ENCODE results near the gene ABCG2. TPM values are rescaled to one million over a fixed set of nuclear protein-coding genes. Genes with fewer than 3 reads are reported as not detected.

ABCG2 gene
- total RNA-seq, 1 experiment from 2014 or later = 0.12 TPM

- intact Hi-C loops (cut with micrococcal nuclease) = no loop called here
- Mint-ChIP-seq H3K27ac (ENCODE audit: low read depth, unreplicated experiment) (no peak overlapping the region), H3K9me3 (ENCODE audit: unreplicated experiment) (no peaks in the 10 kb centered on the region), H3K36me3 (ENCODE audit: insufficient read depth, unreplicated experiment) (no peaks in the 10 kb centered on the region), H3K4me3 (ENCODE audit: unreplicated experiment) (no peak overlapping the region), H3K27me3 (ENCODE audit: insufficient read depth, unreplicated experiment) (no peaks in the 10 kb centered on the region), H3K4me1 (ENCODE audit: insufficient read depth, unreplicated experiment) (no peaks in the 10 kb centered on the region)
- CTCF ChIA-PET = no interaction called here
- no TSS peak for BruUV-seq (replicated peaks)
- no peak for TF ChIP-seq CTCF (IDR thresholded peaks at IDR 0.05; ENCODE audit: unreplicated experiment)
- DNase-seq (ENCODE audit: unreplicated experiment) = no peak
- POLR2A ChIA-PET = no interaction called here
Observed at GRCh38 chr4:88093874-88094273, 64.6 kb downstream of the ABCG2 start.

GRCh38 chr4:88091378-88091777 lies 67.1 kb downstream of the ABCG2 start:
- Mint-ChIP-seq H3K4me3 (ENCODE audit: unreplicated experiment) (no peak overlapping the region), H3K27ac (ENCODE audit: low read depth, unreplicated experiment) (no peak overlapping the region), H3K36me3 (ENCODE audit: insufficient read depth, unreplicated experiment) (no peaks in the 10 kb centered on the region), H3K4me1 (ENCODE audit: insufficient read depth, unreplicated experiment) (no peaks in the 10 kb centered on the region), H3K9me3 (ENCODE audit: unreplicated experiment) (no peaks in the 10 kb centered on the region), H3K27me3 (ENCODE audit: insufficient read depth, unreplicated experiment) (no peaks in the 10 kb centered on the region)
- no peak for DNase-seq (ENCODE audit: unreplicated experiment)
- CTCF ChIA-PET = no interaction called here
- no peak for TF ChIP-seq CTCF (IDR thresholded peaks at IDR 0.05; ENCODE audit: unreplicated experiment)
- BruUV-seq (replicated peaks) = no TSS peak
- intact Hi-C loops (cut with micrococcal nuclease) = no loop called here
- POLR2A ChIA-PET = interaction anchor here (1.0 kb wide), 1 partner anchor 22 kb away, joined by 6 read pairs; no protein-coding TSS in a partner anchor

- TF ChIP-seq CTCF (IDR thresholded peaks at IDR 0.05; ENCODE audit: unreplicated experiment) = no peak
- no TSS peak for BruUV-seq (replicated peaks)
- CTCF ChIA-PET = no interaction called here
- Mint-ChIP-seq H3K9me3 (ENCODE audit: unreplicated experiment) (no peaks in the 10 kb centered on the region), H3K27me3 (ENCODE audit: insufficient read depth, unreplicated experiment) (no peaks in the 10 kb centered on the region), H3K36me3 (ENCODE audit: insufficient read depth, unreplicated experiment) (no peaks in the 10 kb centered on the region), H3K27ac (ENCODE audit: low read depth, unreplicated experiment) (no peak overlapping the region), H3K4me3 (ENCODE audit: unreplicated experiment) (no peak overlapping the region), H3K4me1 (ENCODE audit: insufficient read depth, unreplicated experiment) (no peaks in the 10 kb centered on the region)
- no peak for DNase-seq (ENCODE audit: unreplicated experiment)
- intact Hi-C loops (cut with micrococcal nuclease) = no loop called here
- POLR2A ChIA-PET = interaction anchor here (1.0 kb wide), 1 partner anchor 22 kb away, joined by 6 read pairs; no protein-coding TSS in a partner anchor
Observed at GRCh38 chr4:88090898-88091297, 67.5 kb downstream of the ABCG2 start.

GRCh38 chr4:88087004-88087403 lies 71.4 kb downstream of the ABCG2 start:
- POLR2A ChIA-PET = no interaction called here

More at GRCh38 chr4:88087004-88087403, 71.4 kb downstream of the ABCG2 start:
- intact Hi-C loops (cut with micrococcal nuclease) = no loop called here
- DNase-seq (ENCODE audit: unreplicated experiment) = no peak
- no peaks in the 10 kb centered on the region for H3K27me3 Mint-ChIP-seq (ENCODE audit: insufficient read depth, unreplicated experiment)
- no peak for TF ChIP-seq CTCF (IDR thresholded peaks at IDR 0.05; ENCODE audit: unreplicated experiment)
- BruUV-seq (replicated peaks) = no TSS peak
- no peak overlapping the region for H3K27ac Mint-ChIP-seq (ENCODE audit: low read depth, unreplicated experiment)
- H3K9me3 Mint-ChIP-seq (ENCODE audit: unreplicated experiment) = no peaks in the 10 kb centered on the region
- no peaks in the 10 kb centered on the region for H3K4me1 Mint-ChIP-seq (ENCODE audit: insufficient read depth, unreplicated experiment)
- H3K4me3 Mint-ChIP-seq (ENCODE audit: unreplicated experiment) = no peak overlapping the region
- H3K36me3 Mint-ChIP-seq (ENCODE audit: insufficient read depth, unreplicated experiment) = no peaks in the 10 kb centered on the region
- CTCF ChIA-PET = no interaction called here
